22Rv1 (cell line): ENCODE measurements around the gene PKNOX2.

Source experiments
- H3K27ac ChIP-seq: fragments of 450-650 bp; 2 replicates; pipeline ENCODE4 v1.5.1; 2017
- CTCF ChIP-seq: fragments of 450-650 bp; IDR thresholded peaks from 2 replicates; pipeline ENCODE4 v1.5.1; 2017; ENCODE audit warnings: mild to moderate bottlenecking
- ZFX ChIP-seq: fragments of 450-650 bp; IDR thresholded peaks from 2 replicates; pipeline ENCODE4 v1.6.1; 2017; ENCODE audit warnings: antibody characterized with exemption, borderline replicate concordance

The PKNOX2 gene

GRCh38 chr11:125179346-125179745 lies 14.8 kb downstream of the PKNOX2 start:
- no peak for TF ChIP-seq CTCF
- TF ChIP-seq ZFX: no peak

GRCh38 chr11:125179895-125180294 lies 15.3 kb downstream of the PKNOX2 start:
- no peak for TF ChIP-seq ZFX
- TF ChIP-seq CTCF: no peak

More at GRCh38 chr11:125179346-125179745, 14.8 kb downstream of the PKNOX2 start:
- no peak overlapping the region for H3K27ac ChIP-seq

GRCh38 chr11:125180413-125181305 lies 16.1 kb downstream of the PKNOX2 start:
- TF ChIP-seq ZFX (no peak), CTCF (no peak)
- no peak overlapping the region for H3K27ac ChIP-seq

More at GRCh38 chr11:125179895-125180294, 15.3 kb downstream of the PKNOX2 start:
- no peak overlapping the region for H3K27ac ChIP-seq

- no peak overlapping the region for H3K27ac ChIP-seq
- TF ChIP-seq CTCF: no peak
- no peak for TF ChIP-seq ZFX
Measured at GRCh38 chr11:125182573-125182972, 18.0 kb downstream of the PKNOX2 start.

- TF ChIP-seq ZFX: no peak
- no peak for TF ChIP-seq CTCF
- H3K27ac ChIP-seq: no peak overlapping the region
Measured at GRCh38 chr11:125183641-125184040, 19.1 kb downstream of the PKNOX2 start.

GRCh38 chr11:125188021-125188420 lies 23.5 kb downstream of the PKNOX2 start:
- no peak overlapping the region for H3K27ac ChIP-seq
- no peak for TF ChIP-seq CTCF
- TF ChIP-seq ZFX: no peak

GRCh38 chr11:125190566-125190965 lies 26.0 kb downstream of the PKNOX2 start:
- no peak overlapping the region for H3K27ac ChIP-seq
- no peak for TF ChIP-seq ZFX
- no peak for TF ChIP-seq CTCF
